Skin of body (tissue), 2 donors: ENCODE results near the gene KCNIP4. TPM values are rescaled to one million over a fixed set of nuclear protein-coding genes. Genes with fewer than 3 reads are reported as not detected.
A peak's percentile ranks its signal among the peaks of the same experiment; 100 is the strongest.

Source experiments
- DNase-seq: peaks from one replicate; lab custom pipeline; 2025; lab: John Stamatoyannopoulos, UW
- total RNA-seq: library from RNA; depleted of rRNA; stranded (reverse); fragments of >200 nt; gene quantifications from one replicate; pipeline ENCODE4 v1.2.3, GENCODE V29; 2014

The KCNIP4 gene
- total RNA-seq, 1 donor from 2014 or later: 2.8 TPM

DNA sequence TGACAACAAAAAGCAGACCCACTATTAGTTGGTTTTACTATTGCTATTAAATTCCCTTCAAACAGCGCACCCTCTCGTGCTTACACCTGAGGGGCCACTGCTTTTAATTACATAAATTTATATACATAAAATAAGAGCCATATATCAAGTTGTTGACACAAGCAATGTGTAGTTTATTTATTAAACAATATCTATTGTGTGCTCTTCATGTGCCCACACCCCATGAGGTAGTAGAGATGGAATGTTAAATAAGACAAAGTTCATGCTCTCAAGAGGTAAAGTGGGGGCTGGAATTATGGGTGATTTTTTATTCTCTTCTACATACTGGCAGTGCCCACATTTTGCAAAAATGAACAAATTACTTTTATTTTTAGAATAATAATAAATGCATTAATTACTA, 47.3 kb downstream of the KCNIP4 start:
- no peak for DNase-seq

GRCh38 chr4:21900211-21900610, 48.4 kb downstream of the KCNIP4 start:
- DNase-seq: no peak

DNA sequence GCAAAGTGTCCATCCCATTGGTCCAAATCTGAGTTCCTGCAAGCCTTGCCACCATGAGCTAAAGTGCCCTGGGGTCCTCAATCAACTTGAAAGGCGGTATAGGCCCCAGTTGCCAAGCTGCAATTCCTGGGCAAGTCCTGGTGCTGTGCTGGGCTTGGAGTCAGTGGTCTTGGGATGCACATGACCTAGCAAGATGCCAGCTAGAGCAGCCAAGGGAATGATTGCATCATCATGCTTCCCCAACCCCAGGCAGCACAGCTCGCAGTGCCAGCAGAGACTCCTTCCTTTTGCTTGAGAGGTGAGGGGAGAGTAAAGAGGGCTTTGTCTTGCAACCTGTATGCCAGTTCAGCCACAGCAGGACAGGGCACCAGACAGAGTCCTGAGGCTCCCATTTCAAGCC, 50.5 kb downstream of the KCNIP4 start:
- no peak for DNase-seq

- DNase-seq: no peak
Observed at GRCh38 chr4:21896767-21897166, 51.8 kb downstream of the KCNIP4 start.

- peak; percentile 26 for DNase-seq
Observed at GRCh38 chr4:21893136-21893535, 55.4 kb downstream of the KCNIP4 start.

DNA sequence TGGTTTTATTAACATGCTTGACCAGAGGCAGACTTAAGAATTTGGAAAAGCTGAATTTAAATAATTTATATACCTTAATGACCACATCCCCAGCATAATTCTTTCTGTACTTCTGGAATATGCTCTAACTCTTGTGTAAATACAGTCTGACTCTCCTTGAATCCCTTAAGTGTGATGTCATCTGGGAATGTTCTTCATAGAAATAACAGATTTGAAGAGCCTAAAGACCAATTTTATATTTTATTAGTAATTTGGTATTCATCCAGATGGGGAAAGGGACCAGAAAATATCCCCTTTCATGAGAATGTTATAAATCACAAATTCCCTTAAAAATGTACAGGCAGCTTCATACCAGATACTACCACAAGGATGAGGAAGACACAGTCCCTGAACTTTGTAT, 58.3 kb downstream of the KCNIP4 start:
- DNase-seq: no peak

GRCh38 chr4:21888195-21888976, 60.2 kb downstream of the KCNIP4 start:
- DNase-seq: no peak

- no peak for DNase-seq
Observed at GRCh38 chr4:21887481-21887880, 61.1 kb downstream of the KCNIP4 start.

DNA sequence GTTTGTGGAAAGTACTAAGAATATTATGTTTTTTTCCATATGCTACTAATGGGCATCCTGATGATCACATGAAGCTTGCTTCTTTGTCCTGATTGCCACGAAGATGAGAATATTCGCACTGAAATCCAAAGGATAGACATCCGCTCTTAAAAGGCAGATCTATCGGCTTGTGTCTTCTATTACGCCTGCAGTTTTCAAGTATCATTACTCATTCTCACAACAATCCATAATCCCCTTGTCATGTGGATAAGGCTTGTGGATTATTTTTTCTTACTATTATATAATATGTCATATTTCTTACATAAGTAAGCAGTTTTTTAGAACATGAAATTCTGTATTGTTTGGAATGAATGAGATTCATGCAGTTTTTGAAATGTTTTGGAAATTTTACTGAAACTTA, 62.8 kb downstream of the KCNIP4 start:
- DNase-seq: no peak

DNA sequence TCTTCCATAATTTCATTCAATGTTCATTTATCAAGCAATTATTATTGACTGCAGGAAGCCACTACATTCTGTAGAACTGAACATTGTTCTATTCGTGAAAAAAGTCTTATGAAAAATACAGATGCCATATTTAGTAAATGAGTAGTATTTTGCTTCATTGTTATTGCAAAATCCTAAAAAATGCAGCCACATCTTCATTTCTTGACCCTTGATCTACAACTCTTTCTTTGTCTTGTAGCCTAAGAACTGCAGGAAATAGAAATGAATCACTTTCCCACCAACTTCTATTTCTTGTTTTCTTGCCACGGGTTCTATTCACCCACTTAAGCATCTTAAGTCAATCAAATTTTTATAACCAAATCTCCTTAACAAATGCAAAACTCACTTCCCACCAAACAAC, 63.3 kb downstream of the KCNIP4 start:
- no peak for DNase-seq

DNA sequence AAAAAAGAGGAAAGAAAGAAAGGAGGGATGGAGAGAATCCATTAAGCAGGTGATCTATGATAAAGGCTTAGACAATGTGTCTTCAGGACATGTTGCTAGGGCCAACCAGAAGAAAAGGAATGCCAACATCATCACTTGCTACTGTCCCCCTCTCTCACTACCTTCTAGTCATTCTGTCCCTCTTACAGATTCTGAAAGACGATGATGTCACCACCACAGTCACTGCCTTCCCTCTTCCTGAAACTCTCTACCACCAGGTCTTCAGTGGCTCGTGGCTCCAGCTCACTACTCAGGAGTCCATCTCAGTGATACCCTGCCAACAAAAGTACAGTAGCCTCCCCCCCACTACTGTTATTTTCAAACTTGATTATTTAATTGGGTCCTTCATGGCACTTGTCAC, 64.0 kb downstream of the KCNIP4 start:
- no peak for DNase-seq

GRCh38 chr4:21882051-21882839, 66.3 kb downstream of the KCNIP4 start:
- DNase-seq: no peak

- DNase-seq: no peak
Observed at GRCh38 chr4:21879187-21879586, 69.4 kb downstream of the KCNIP4 start.

DNA sequence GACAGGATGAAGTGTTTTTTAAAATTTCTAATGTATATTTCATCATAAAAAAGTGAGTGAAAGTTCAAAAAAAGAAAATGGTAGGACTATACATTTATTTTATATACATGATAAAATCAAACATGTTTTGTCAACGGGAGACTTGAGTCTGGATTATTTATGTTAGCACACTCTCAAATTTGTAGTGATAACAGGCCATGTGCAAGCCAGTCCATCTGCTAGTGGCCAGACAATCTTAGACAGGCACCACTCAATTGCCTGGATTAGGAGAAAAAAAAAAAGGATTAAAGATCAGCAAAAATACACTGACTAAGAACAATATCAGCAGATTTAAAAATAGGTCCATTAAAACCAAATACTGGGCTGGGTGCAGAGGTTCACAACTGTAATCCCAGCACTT, 71.9 kb downstream of the KCNIP4 start:
- no peak for DNase-seq

DNA sequence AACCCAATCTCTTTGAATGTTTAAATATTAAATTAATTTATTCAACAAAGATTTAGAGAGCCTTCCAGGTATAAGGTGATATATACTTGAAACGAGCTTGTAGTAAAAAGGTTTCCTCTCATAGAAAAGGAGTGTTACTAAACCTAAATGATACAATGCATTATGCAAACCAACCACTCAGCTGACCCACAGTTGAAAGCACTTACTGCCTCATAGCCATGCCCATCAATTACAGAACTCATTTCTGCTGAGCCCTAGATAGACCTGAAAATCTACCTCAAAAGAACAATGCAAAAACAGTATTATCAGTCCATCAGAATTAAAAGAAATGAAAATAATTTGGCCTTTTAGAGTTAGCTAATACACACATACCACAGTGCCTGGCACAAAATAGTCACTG, 75.4 kb downstream of the KCNIP4 start:
- DNase-seq: no peak

- DNase-seq: no peak
Observed at GRCh38 chr4:21872101-21872500, 76.5 kb downstream of the KCNIP4 start.

GRCh38 chr4:21869978-21870745, 78.4 kb downstream of the KCNIP4 start:
- DNase-seq: no peak

GRCh38 chr4:21864686-21865085, 83.9 kb downstream of the KCNIP4 start:
- no peak for DNase-seq

GRCh38 chr4:21862917-21863316, 85.7 kb downstream of the KCNIP4 start:
- DNase-seq: no peak

GRCh38 chr4:21858971-21859370, 89.6 kb downstream of the KCNIP4 start:
- DNase-seq: no peak

- no peak for DNase-seq
Observed at GRCh38 chr4:21856754-21857153, 91.8 kb downstream of the KCNIP4 start.

GRCh38 chr4:21856301-21856700, 92.3 kb downstream of the KCNIP4 start:
- no peak for DNase-seq
